Fibroblast of skin of scalp (primary cell): ENCODE results near the gene SLC35G6.
A peak's percentile ranks its signal among the peaks of the same experiment; 100 is the strongest.
"Not testable (repeated sequence)": the region's sequence is repeated elsewhere in the genome, so short reads cannot be mapped to it uniquely, and the experiment has no call there.

ENCODE experiments used
- DNase-seq: peaks from one replicate; pipeline ENCODE4 v3.0.0-alpha.2; 2013

SLC35G6 gene

DNA sequence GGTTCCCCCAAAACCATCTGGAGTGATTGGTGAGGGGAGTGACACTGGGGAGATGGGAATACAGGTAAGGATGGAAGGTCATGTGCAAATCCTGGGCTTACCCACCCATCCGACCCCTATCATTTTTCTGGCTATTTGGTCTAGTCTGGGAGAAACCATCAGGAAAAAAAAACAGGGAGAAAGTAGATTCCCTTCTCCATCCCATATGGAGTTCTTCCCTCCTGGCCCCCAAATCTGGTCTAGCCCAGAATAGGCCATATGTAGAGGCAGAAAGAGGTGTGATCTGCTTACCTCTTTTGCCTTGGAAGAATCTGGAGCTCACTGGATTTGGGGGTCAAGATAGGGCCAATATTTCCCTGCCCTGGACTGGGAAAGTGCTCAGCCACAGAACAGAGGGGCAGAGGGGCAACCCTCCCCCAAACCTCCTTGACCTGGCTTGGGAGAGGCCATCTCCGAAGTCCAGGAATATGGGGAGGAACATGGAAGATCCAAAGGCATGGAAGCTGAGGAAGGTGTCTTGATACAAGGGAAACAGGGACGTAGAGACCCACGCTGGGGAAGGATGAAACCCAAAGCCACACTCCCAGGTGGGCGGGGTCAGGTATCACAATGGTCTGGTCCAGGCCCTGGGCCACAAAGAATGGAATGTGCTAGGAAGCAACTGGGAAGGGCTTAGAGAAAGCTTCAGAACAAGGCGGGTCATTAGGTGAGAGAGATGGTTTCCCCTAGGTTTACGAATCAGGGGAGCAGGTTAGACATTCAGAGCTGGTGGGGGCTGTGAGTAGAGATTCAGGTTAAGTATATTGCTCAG, 20.2 kb upstream of the SLC35G6 start:
- DNase-seq = no peak

DNA sequence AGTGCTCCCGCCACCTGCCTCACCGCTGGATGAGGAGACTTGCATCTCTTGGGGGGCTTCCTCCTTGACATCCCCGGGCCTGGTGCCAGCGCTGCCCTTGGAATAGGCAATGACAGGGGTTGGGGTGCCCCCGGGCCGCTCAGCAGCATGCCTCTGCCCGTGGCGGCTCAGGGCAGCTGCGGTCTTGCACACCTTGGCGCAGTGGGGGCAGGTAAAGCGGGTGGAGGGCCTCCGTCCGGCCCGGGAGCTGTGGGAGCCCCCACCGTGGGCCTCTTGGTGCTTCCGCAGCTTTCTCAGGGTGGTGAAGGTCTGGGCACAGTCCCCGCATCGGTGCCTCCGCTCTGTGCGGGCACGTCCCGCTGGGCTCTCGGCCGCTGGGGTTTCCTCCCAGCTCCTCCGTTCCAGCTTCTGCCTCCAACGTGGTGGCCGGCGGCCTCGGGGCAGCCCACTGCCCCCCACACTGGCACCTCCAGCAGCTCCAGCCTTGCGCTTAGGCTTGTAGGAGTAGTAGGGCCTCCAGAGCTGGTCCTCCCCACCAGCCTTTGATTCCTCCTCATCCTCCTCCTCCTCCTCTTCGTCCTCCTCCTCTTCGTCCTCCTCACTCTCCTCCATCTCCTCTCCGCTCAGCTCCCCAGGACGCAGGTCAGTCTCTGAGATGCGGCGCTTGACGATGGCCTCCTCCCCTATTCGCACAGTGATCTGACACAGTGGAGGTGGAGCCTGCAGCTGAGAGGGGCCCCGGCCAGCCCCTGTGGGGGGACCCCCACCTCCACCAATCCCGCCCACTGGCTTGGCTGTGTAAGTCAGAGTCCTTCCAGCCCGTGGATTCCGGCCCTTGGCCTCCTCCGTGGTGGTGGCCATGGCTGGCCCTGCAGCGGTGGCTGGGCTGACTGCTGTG, 18.5 kb upstream of the SLC35G6 start:
- no peak for DNase-seq

DNA sequence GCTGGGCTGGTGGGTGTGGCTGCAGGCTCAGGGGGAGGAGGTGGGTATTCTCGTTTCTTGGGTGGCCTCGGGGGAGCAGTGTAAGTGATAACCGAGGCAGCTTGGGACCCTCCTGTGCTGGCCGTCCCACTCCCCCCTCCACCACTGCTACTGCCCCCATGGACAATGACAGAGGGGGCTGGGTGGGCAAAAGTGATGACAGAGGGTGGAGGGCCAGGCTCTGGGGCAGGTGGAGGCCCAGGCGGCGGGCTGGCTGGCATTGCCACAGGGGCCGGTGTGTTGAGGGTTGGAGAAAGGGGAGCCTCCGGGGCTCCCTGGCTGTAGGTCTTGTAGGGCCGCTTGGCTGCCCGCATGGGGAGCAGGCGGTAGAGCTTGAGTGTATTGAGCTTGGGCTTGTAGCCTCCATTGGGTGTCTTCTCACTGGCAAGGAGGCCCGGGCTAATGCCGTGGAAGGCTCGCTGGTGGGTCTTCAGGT, 17.8 kb upstream of the SLC35G6 start:
- DNase-seq = no peak

GRCh38 chr17:7464081-7464480, 17.2 kb upstream of the SLC35G6 start:
- no peak for DNase-seq

- DNase-seq = no peak
Measured at GRCh38 chr17:7465597-7466275, 15.5 kb upstream of the SLC35G6 start.

DNA sequence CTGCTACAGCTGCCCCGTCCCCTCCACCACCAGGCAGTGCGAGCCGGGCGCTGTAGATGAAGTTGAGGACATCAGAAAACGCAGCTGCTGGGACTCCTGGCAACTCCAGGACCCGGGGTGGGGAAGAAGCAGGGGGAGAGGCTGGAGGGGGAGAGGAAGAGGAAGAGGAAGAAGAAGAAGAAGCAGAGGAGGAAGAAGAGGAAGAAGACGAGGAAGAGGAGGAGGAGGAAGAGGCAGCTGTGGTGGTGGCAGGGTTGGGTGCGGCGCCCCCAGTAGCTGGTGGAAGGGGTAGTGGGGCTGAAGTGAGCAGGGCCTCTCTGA, 15.0 kb upstream of the SLC35G6 start:
- no peak for DNase-seq

- DNase-seq = no peak
Measured at GRCh38 chr17:7466639-7467341, 14.5 kb upstream of the SLC35G6 start.

GRCh38 chr17:7467498-7467897, 13.7 kb upstream of the SLC35G6 start:
- DNase-seq = no peak

- DNase-seq = no peak
Measured at GRCh38 chr17:7468290-7468689, 13.0 kb upstream of the SLC35G6 start.

DNA sequence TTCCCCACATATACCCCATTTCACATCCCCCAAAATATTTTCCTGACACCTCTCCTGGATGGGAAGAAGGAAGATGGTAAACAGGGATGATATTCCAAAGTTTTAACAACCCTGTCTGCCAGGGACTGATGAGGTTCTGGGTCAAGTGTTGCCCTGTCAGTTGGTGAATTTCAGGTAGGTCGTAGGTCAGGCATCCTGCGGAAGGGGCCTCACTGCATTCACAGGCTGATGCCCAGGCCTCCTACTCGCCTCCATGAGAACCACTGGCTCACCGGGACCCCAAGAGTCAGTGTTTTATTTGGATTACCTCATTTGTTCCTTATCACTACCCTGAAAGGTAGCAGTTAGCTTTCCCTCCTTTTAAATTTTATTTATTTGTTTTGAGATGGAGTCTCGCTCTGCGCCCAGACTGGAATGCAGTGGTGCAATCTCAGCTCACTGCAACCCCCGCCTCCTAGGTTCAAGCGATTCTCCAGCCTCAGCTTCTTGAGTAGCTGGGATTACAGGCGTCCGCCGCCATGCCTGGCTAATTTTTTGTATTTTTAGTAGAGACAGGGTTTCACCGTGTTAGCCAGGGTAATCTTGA, 12.3 kb upstream of the SLC35G6 start:
- DNase-seq = no peak

DNA sequence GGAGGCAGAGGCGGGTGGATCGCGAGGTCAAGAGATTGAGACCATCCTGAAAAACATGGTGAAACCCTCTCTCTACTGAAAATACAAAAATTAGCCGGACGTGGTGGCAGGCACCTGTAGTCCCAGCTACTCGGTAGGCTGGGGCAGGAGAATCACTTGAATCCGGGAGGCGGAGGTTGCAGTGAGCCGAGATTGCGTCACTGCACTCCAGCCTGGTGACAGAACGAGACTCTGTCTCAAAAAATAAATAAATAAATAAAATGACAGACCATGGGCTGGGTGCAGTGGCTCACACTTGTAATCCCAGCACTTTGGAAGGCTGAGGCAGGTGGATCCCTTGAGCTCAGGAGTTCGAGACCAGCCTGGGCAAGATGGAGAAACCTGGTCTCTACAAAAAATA, 11.4 kb upstream of the SLC35G6 start:
- DNase-seq = not testable (repeated sequence)

DNA sequence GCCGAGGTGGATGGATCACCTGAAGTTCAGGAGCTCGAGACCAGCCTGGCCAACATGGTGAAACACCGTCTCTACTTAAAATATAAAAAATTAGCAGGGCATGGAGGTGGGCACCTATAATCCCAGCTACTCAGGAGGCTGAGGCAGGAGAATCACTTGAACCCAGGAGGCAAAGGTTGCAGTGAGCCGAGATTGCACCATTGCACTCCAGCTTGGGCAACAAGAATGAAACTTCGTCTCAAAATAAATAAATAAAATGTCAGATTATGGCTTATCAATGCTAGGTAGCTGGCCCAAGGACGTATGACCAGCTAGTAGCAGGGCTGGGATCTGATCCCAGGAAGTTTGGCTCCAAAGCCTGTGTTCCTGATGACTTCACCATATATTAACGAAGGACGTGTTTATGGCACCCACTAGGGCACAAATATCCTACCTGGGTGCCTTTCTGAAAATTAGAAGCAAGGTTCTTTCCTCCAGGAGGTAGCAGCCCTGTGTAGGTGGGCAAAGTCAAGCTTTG, 10.7 kb upstream of the SLC35G6 start:
- not testable (repeated sequence) for DNase-seq

- DNase-seq = no peak
Measured at GRCh38 chr17:7471729-7472128, 9.5 kb upstream of the SLC35G6 start.

GRCh38 chr17:7474767-7475166, 6.5 kb upstream of the SLC35G6 start:
- DNase-seq = not testable (repeated sequence)

- no peak for DNase-seq
Measured at GRCh38 chr17:7475764-7476422, 5.4 kb upstream of the SLC35G6 start.

GRCh38 chr17:7476494-7476893, 4.8 kb upstream of the SLC35G6 start:
- no peak for DNase-seq

- no peak for DNase-seq
Measured at GRCh38 chr17:7476951-7477350, 4.3 kb upstream of the SLC35G6 start.

GRCh38 chr17:7477392-7478275, 3.6 kb upstream of the SLC35G6 start:
- DNase-seq = peak; percentile 83

DNA sequence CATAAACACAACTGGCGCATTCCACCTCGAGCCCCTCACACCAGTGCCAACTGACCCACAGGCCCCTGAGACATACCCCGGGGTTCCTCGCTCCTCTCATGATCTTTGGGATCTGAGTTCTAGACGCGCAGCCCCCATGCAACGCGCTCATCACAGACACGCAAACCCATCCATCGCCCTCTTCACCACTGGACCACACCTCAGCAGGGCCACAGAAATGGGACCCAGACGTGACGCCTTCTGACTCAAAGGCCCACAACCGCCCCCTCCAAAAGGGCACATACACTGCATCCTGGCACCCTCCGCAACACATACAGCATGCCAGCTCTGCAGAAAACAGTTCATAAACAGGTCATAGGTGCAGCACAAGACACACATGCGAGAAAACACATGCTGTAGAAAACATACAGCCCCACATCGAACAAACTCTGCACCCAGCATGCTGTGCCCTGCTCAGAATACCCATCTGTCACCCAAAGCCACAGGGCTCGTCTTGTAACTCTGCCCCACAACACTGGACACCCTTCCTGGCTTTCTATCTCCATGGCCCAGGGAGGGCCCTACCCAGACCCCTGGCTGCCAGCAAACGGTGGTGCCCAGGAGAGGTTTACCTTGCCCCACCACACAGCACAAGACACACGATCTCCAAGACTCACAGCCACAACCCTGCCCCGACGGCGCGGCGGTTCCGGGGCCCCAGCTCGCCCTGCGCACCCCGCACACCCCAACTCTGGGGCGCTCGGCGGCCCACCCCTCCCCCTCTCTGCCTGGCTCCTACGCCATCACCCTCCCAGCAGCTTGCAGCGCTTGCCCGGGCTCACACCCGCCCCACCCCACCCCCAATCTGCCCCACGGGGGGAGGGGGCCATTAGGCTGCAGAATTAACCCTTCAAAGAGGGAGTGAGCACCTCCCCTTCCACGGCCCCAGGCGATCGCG, 2.7 kb upstream of the SLC35G6 start:
- peak; percentile 50 for DNase-seq
